ENCODE data around the gene B3GLCT. TPM values are rescaled to one million over a fixed set of nuclear protein-coding genes. Genes with fewer than 3 reads are reported as not detected.

B3GLCT gene
- total RNA-seq, 1 experiment from 2014 or later, result 8.2 TPM

- in situ Hi-C loops (cut with HindIII; ENCODE audit: low pct_unique_long_range_greater_than_20kb, low sequenced_read_pairs), result loop anchor here (25.0 kb wide), 1 partner anchor 170 kb away; no protein-coding TSS in a partner anchor
- DNase-seq (ENCODE audit: low read depth, low spot score), result no peak
Measured at GRCh38 chr13:31242367-31242766, 42.6 kb downstream of the B3GLCT start.

- in situ Hi-C loops (cut with HindIII; ENCODE audit: low pct_unique_long_range_greater_than_20kb, low sequenced_read_pairs), result loop anchor here (25.0 kb wide), 1 partner anchor 169 kb away; no protein-coding TSS in a partner anchor
- DNase-seq (ENCODE audit: low read depth, low spot score), result no peak
Measured at GRCh38 chr13:31242916-31243315, 43.1 kb downstream of the B3GLCT start.

GRCh38 chr13:31245598-31246373 lies 46.0 kb downstream of the B3GLCT start:
- in situ Hi-C loops (cut with HindIII; ENCODE audit: low pct_unique_long_range_greater_than_20kb, low sequenced_read_pairs), result loop anchor here (25.0 kb wide), 1 partner anchor 167 kb away; no protein-coding TSS in a partner anchor
- no peak for DNase-seq (ENCODE audit: low read depth, low spot score)

- no peak for DNase-seq (ENCODE audit: low read depth, low spot score)
- in situ Hi-C loops (cut with HindIII; ENCODE audit: low pct_unique_long_range_greater_than_20kb, low sequenced_read_pairs), result loop anchor here (25.0 kb wide), 1 partner anchor 165 kb away; no protein-coding TSS in a partner anchor
Measured at GRCh38 chr13:31246918-31247317, 47.1 kb downstream of the B3GLCT start.

GRCh38 chr13:31248361-31248760 lies 48.6 kb downstream of the B3GLCT start:
- no peak for DNase-seq (ENCODE audit: low read depth, low spot score)
- in situ Hi-C loops (cut with HindIII; ENCODE audit: low pct_unique_long_range_greater_than_20kb, low sequenced_read_pairs), result loop anchor here (25.0 kb wide), 1 partner anchor 164 kb away; no protein-coding TSS in a partner anchor

- no peak for DNase-seq (ENCODE audit: low read depth, low spot score)
- in situ Hi-C loops (cut with HindIII; ENCODE audit: low pct_unique_long_range_greater_than_20kb, low sequenced_read_pairs), result loop anchor here (25.0 kb wide), 1 partner anchor 163 kb away; no protein-coding TSS in a partner anchor
Measured at GRCh38 chr13:31248965-31249539, 49.3 kb downstream of the B3GLCT start.

- no peak for DNase-seq (ENCODE audit: low read depth, low spot score)
- in situ Hi-C loops (cut with HindIII; ENCODE audit: low pct_unique_long_range_greater_than_20kb, low sequenced_read_pairs), result no loop called here
Measured at GRCh38 chr13:31250435-31250834, 50.7 kb downstream of the B3GLCT start.

GRCh38 chr13:31261241-31261640 lies 61.5 kb downstream of the B3GLCT start:
- no peak for DNase-seq (ENCODE audit: low read depth, low spot score)

GRCh38 chr13:31263346-31263745 lies 63.6 kb downstream of the B3GLCT start:
- no peak for DNase-seq (ENCODE audit: low read depth, low spot score)
- in situ Hi-C loops (cut with HindIII; ENCODE audit: low pct_unique_long_range_greater_than_20kb, low sequenced_read_pairs), result no loop called here

More at GRCh38 chr13:31261241-31261640, 61.5 kb downstream of the B3GLCT start:
- in situ Hi-C loops (cut with HindIII; ENCODE audit: low pct_unique_long_range_greater_than_20kb, low sequenced_read_pairs), result no loop called here

GRCh38 chr13:31264151-31264550 lies 64.4 kb downstream of the B3GLCT start:
- in situ Hi-C loops (cut with HindIII; ENCODE audit: low pct_unique_long_range_greater_than_20kb, low sequenced_read_pairs), result no loop called here
- DNase-seq (ENCODE audit: low read depth, low spot score), result no peak

GRCh38 chr13:31267126-31267784 lies 67.5 kb downstream of the B3GLCT start:
- DNase-seq (ENCODE audit: low read depth, low spot score), result peak; percentile 20
- in situ Hi-C loops (cut with HindIII; ENCODE audit: low pct_unique_long_range_greater_than_20kb, low sequenced_read_pairs), result no loop called here

- no peak for DNase-seq (ENCODE audit: low read depth, low spot score)
- in situ Hi-C loops (cut with HindIII; ENCODE audit: low pct_unique_long_range_greater_than_20kb, low sequenced_read_pairs), result no loop called here
Measured at GRCh38 chr13:31274390-31274789, 74.6 kb downstream of the B3GLCT start.

GRCh38 chr13:31276421-31276820 lies 76.6 kb downstream of the B3GLCT start:
- in situ Hi-C loops (cut with HindIII; ENCODE audit: low pct_unique_long_range_greater_than_20kb, low sequenced_read_pairs), result no loop called here
- DNase-seq (ENCODE audit: low read depth, low spot score), result no peak

- in situ Hi-C loops (cut with HindIII; ENCODE audit: low pct_unique_long_range_greater_than_20kb, low sequenced_read_pairs), result no loop called here
- DNase-seq (ENCODE audit: low read depth, low spot score), result no peak
Measured at GRCh38 chr13:31278869-31279268, 79.1 kb downstream of the B3GLCT start.

- DNase-seq (ENCODE audit: low read depth, low spot score), result no peak
- in situ Hi-C loops (cut with HindIII; ENCODE audit: low pct_unique_long_range_greater_than_20kb, low sequenced_read_pairs), result no loop called here
Measured at GRCh38 chr13:31282741-31283455, 83.1 kb downstream of the B3GLCT start.

- DNase-seq (ENCODE audit: low read depth, low spot score), result no peak
- in situ Hi-C loops (cut with HindIII; ENCODE audit: low pct_unique_long_range_greater_than_20kb, low sequenced_read_pairs), result no loop called here
Measured at GRCh38 chr13:31286930-31287329, 87.2 kb downstream of the B3GLCT start.

- in situ Hi-C loops (cut with HindIII; ENCODE audit: low pct_unique_long_range_greater_than_20kb, low sequenced_read_pairs), result no loop called here
- DNase-seq (ENCODE audit: low read depth, low spot score), result no peak
Measured at GRCh38 chr13:31301119-31301518, 101.3 kb downstream of the B3GLCT start.

GRCh38 chr13:31310356-31310755 lies 110.6 kb downstream of the B3GLCT start:
- in situ Hi-C loops (cut with HindIII; ENCODE audit: low pct_unique_long_range_greater_than_20kb, low sequenced_read_pairs), result no loop called here
- no peak for DNase-seq (ENCODE audit: low read depth, low spot score)
